ENCODE data around the gene BRD7.
A peak's percentile ranks its signal among the peaks of the same experiment; 100 is the strongest.
"Not testable (repeated sequence)": the region's sequence is repeated elsewhere in the genome, so short reads cannot be mapped to it uniquely, and the experiment has no call there.

BRD7 gene

GRCh38 chr16:50354082-50354481 is 14.7 kb downstream of the BRD7 start:
- DNase-seq = no peak

DNA sequence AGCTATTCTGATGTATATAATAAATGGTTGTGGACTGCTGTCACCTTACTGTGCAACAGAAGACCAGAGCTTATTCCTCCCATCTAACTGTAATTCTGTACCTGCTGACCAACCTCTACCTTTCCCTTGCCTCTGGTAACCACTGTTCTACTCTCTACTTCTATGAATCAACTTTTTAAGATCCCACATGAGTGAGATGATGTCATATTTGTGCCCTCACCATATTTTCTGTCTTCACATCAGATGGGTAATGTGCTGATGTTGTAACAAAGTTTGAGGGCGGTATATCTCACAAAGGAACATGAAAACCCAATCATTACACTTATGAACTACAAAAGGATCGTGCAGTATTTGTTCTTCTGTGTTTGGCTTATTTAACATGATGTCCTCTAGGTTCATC is 16.8 kb downstream of the BRD7 start:
- no peak for DNase-seq

- DNase-seq = no peak
Measured at GRCh38 chr16:50351116-50351515, 17.7 kb downstream of the BRD7 start.

GRCh38 chr16:50345210-50345609 is 23.6 kb downstream of the BRD7 start:
- not testable (repeated sequence) for DNase-seq

DNA sequence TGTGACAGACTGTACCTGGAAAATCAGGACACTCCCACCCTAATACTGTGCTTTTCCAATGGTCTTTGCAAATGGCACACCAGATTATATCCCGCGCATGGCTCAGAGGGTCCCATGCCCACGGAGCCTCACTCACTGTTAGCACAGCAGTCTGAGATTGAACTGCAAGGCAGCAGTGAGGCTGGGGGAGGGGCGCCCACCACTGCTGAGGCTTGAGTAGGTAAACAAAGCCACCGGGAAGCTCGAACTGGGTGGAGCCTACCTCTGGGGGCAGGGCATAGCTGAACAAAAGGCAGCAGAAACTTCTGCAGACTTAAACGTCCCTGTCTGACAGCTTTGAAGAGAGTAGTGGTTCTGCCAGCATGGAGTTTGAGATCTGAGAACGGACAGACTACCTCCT is 25.2 kb downstream of the BRD7 start:
- not testable (repeated sequence) for DNase-seq

DNA sequence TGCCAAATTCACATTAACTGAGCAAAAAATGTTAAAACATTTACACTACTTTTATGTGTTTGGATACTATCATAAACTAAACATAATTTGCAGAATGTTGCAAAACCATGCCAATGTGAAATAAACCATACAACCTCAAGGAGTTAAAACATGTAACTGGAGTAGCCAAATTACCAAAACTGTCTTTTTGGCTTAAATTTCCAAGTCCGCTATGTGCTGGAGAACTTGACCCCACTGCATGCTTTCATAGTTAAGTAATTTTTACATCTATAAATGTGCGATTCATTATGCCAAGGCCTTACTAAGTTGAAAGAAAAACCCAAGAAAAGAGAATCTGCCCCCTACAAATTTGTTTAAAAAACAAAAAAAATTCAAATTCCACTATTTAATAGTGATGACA is 28.2 kb downstream of the BRD7 start:
- no peak for DNase-seq

GRCh38 chr16:50338371-50339231 is 30.2 kb downstream of the BRD7 start:
- no peak for DNase-seq

DNA sequence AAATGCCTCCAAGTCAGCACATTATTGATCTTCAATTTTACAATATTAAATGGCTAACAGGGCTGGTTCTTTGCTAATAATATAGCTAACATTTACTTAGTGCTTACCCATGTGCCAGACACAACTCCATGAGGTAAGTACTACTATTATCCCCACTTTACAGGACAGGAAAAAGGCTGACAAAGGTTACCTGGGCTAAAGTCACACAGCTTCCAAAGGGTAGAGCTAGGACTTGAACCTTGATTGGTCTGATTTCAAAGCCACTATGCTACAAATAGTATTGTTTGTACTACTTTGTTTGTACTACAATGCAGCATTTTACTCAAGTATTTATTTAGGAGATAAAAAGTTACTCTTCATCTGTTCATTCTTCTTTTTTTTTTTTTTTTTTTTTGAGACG is 31.9 kb downstream of the BRD7 start:
- DNase-seq = no peak

- DNase-seq = no peak
Measured at GRCh38 chr16:50335196-50335958, 33.4 kb downstream of the BRD7 start.

- DNase-seq = no peak
Measured at GRCh38 chr16:50334106-50334975, 34.4 kb downstream of the BRD7 start.

GRCh38 chr16:50332599-50332998 is 36.2 kb downstream of the BRD7 start:
- DNase-seq = no peak

- DNase-seq = no peak
Measured at GRCh38 chr16:50331570-50331969, 37.2 kb downstream of the BRD7 start.

- no peak for DNase-seq
Measured at GRCh38 chr16:50329446-50330189, 39.2 kb downstream of the BRD7 start.

- peak; percentile 1 for DNase-seq
Measured at GRCh38 chr16:50326835-50327465, 41.8 kb downstream of the BRD7 start.

DNA sequence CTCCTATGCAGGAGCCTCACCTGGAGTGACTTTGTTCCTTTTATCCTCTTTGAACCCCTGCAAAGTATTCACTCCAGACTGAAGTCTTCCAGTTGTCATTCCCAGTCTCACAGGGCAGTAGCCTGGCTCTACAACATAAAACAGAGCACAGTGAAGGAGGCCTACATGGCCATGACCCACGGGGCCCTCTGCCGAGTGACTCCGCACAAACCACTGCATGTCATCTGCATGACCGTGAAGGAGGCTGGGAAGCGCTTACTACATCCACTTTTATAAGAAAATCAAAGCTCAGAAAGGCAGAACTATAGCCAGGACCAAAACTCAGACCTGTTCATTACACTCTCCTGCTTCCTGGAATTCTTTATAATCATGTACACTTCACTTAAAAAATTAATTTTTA is 42.5 kb downstream of the BRD7 start:
- no peak for DNase-seq

- DNase-seq = no peak
Measured at GRCh38 chr16:50324345-50324744, 44.4 kb downstream of the BRD7 start.

DNA sequence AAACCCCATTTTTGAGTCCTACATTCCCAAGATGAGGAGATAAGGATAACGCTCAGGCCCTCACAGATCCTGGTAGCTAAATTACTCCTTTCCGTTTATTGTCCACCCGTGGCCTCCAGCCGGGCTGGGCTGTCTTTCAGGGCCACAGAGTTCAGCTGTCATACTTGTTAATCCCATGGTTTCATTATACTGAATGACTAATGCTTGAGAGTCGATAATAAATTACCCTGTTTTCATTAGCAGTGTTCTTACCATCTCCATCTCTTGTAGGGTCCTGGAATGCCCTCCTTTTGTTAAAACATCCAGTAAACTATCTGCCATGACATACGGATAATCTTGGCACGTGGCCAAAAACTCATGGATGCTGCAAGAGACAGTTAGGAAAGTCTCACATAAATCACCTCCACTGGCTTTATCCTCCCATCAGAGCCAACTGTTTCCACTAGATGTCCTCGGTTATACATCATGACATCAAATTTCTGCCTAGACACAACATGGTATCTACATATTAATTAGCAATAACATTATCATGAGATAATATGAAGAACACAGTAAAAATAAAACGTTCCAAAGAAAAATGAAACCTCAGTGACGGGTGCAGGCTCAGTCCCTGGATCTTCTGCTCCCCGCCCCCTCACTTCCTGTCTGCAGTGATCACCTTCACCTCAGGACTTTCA is 45.3 kb downstream of the BRD7 start:
- DNase-seq = peak; percentile 3

GRCh38 chr16:50322333-50322732 is 46.5 kb downstream of the BRD7 start:
- DNase-seq = no peak

GRCh38 chr16:50320310-50320709 is 48.5 kb downstream of the BRD7 start:
- no peak for DNase-seq

- no peak for DNase-seq
Measured at GRCh38 chr16:50318796-50319578, 49.8 kb downstream of the BRD7 start.

Measured in GF-D8 (cell line).